K562 (cell line): ENCODE data around the gene SLC34A2. TPM values are rescaled to one million over a fixed set of nuclear protein-coding genes. Genes with fewer than 3 reads are reported as not detected.
"Not testable (repeated sequence)": the region's sequence is repeated elsewhere in the genome, so short reads cannot be mapped to it uniquely, and the experiment has no call there.

ENCODE experiments used
- ATAC-seq: fragments of 200-7000 bp; cut with Tn5 transposase; 3 replicates; pipeline ENCODE4 v1.9.1; 2020; ENCODE audit warnings: moderate library complexity
- BruUV-seq: library from RNA; stranded (reverse); fragments of 400-500 nt; replicated peaks from 2 replicates; lab custom pipeline; 2021; lab: Mats Ljungman, UMichigan
- CTCF ChIA-PET: fragments of 300-600 bp; formaldehyde crosslinking; extraction: SDS; loops from one replicate; lab custom pipeline; 2021; ENCODE audit warnings: low intra/inter-chr PET ratio; lab: Yijun Ruan, JAX
- POLR2A ChIA-PET: fragments of 300-600, 350-650 bp; sonication (Branson Sonifier 250); formaldehyde crosslinking; extraction: SDS; loops from one replicate; lab custom pipeline; 2021; ENCODE audit warnings: antibody characterized with exemption, inconsistent platforms; lab: Yijun Ruan, JAX
- DNase-seq, 4 experiments: peaks; one replicate each; pipeline versions ENCODE4 v3.0.0 to v3.0.0-alpha.2; 2011 to 2018; ENCODE audit warnings: low spot score in 3 of 4, mixed read lengths in 3 of 4; ENCODE audit errors: extremely low read depth in 1 of 4
- FAIRE-seq: peaks from 2 replicates; lab custom pipeline; 2011; peaks lifted over from hg19 to GRCh38; lab: Jason Lieb, UNC
- H2AFZ ChIP-seq: 2 replicates; pipeline ENCODE4 v1.6.0; 2011; ENCODE audit warnings: low read depth, low read length, control low read depth, inconsistent platforms
- H3K27ac ChIP-seq: fragments of 200-600 bp; 3 replicates; pipeline ENCODE4 v1.8.0; 2011; ENCODE audit warnings: low read depth, mild to moderate bottlenecking, control low read depth, inconsistent platforms, low read length, moderate library complexity, mixed read lengths; ENCODE audit errors: extremely low read depth
- H3K27me3 ChIP-seq, 2 experiments: fragments of 300-600 bp in 1 of 2; 2 replicates in 1 of 2; 3 replicates in 1 of 2; pipeline versions ENCODE4 v1.6.0 to v1.8.0; 2011; ENCODE audit warnings: inconsistent platforms in 2 of 2, low read length in 2 of 2, mild to moderate bottlenecking in 1 of 2, mixed read lengths in 1 of 2, moderate library complexity in 1 of 2; ENCODE audit not compliant: control insufficient read depth in 2 of 2, insufficient read depth in 2 of 2
- H3K36me3 ChIP-seq: fragments of 300-600 bp; 3 replicates; pipeline ENCODE4 v1.8.0; 2011; ENCODE audit warnings: mild to moderate bottlenecking, low read length, inconsistent platforms; ENCODE audit not compliant: control insufficient read depth, insufficient read depth
- H3K4me1 ChIP-seq, 2 experiments: fragments of 200-600 bp in 1 of 2; replicated peaks in 1 of 2; 2 replicates in 1 of 2; 3 replicates in 1 of 2; pipeline versions ENCODE4 v1.5.1 to v1.8.0; 2011; ENCODE audit warnings: inconsistent platforms in 2 of 2, low read length in 2 of 2, mild to moderate bottlenecking in 1 of 2, mixed read lengths in 1 of 2, moderate library complexity in 1 of 2; ENCODE audit not compliant: control insufficient read depth in 2 of 2, insufficient read depth in 2 of 2
- H3K4me2 ChIP-seq: 2 replicates; pipeline ENCODE4 v1.6.1; 2011; ENCODE audit warnings: low read length, control low read depth, inconsistent platforms, mixed read lengths; ENCODE audit not compliant: insufficient read depth
- H3K4me3 ChIP-seq: fragments of 200-600 bp; sonication (generic), shearing (Covaris generic); 2 replicates; pipeline ENCODE4 v1.5.1; 2016; ENCODE audit warnings: control low read depth, inconsistent platforms
- H3K79me2 ChIP-seq: fragments of 200-600 bp; 3 replicates; pipeline ENCODE4 v1.8.0; 2011; ENCODE audit warnings: low read length, inconsistent platforms; ENCODE audit not compliant: control insufficient read depth, insufficient read depth
- H3K9ac ChIP-seq, 2 experiments: 2 replicates each; pipeline versions ENCODE4 v1.6.0 to v1.6.1; 2011; ENCODE audit warnings: low read depth in 2 of 2, low read length in 2 of 2, control low read depth in 1 of 2, inconsistent platforms in 1 of 2, mild to moderate bottlenecking in 1 of 2, mixed read lengths in 1 of 2; ENCODE audit not compliant: insufficient read depth in 1 of 2
- H3K9me1 ChIP-seq: one replicate; pipeline ENCODE4 v1.6.0; 2011; ENCODE audit warnings: inconsistent platforms, mild to moderate bottlenecking, low read length, moderate library complexity; ENCODE audit not compliant: control insufficient read depth, insufficient read depth
- H3K9me3 ChIP-seq: replicated peaks from 2 replicates; pipeline ENCODE4 v1.5.1; 2011; ENCODE audit warnings: low read depth, low read length, inconsistent platforms; ENCODE audit not compliant: control insufficient read depth, insufficient read depth
- H4K20me1 ChIP-seq: replicated peaks from 2 replicates; pipeline ENCODE4 v1.6.1; 2011; ENCODE audit warnings: low read length, inconsistent platforms, mixed read lengths; ENCODE audit not compliant: control insufficient read depth, insufficient read depth
- ARID4B ChIP-seq: sonication (generic); formaldehyde crosslinking; IDR thresholded peaks from 2 replicates; pipeline ENCODE4 v1.8.0; 2022; ENCODE audit warnings: mild to moderate bottlenecking, missing genetic modification reagents
- FOXJ2 ChIP-seq: fragments of 200-800 bp; sonication (Bioruptor generic); IDR thresholded peaks from 2 replicates; pipeline ENCODE4 v1.6.1; 2016; ENCODE audit warnings: missing genetic modification characterization, missing compliant biosample characterization
- HDAC1 ChIP-seq, 2 experiments: fragments of 450-650 bp; IDR thresholded peaks; 2 replicates each; pipeline ENCODE4 v1.6.1; 2016 to 2017; ENCODE audit warnings: inconsistent platforms in 1 of 2, mild to moderate bottlenecking in 1 of 2, moderate library complexity in 1 of 2
- VEZF1 ChIP-seq: fragments of 200-800 bp; sonication (Bioruptor generic); IDR thresholded peaks from 2 replicates; pipeline ENCODE4 v1.6.1; 2017; ENCODE audit warnings: missing genetic modification characterization, missing compliant biosample characterization
- ZNF551 ChIP-seq: fragments of 250-450 bp; sonication (Bioruptor Pico); IDR thresholded peaks from 2 replicates; pipeline ENCODE4 v1.5.0; 2021; ENCODE audit warnings: mild to moderate bottlenecking, moderate library complexity
- WGBS: fragments of 100-300 bp; shearing (Covaris generic); methylation state at CpG from one replicate; pipeline ENCODE4 v1.1.6; 2016; ENCODE audit warnings: low coverage, mixed read lengths; ENCODE audit not compliant: insufficient coverage; ENCODE audit errors: missing lambda C conversion rate; 5-methylcytosine and 5-hydroxymethylcytosine counted together
- in situ Hi-C: fragments of 300-500 bp; cut with MboI; formaldehyde crosslinking; loops from 4 replicates; pipeline ENCODE4 v1.15.0; 2018; ENCODE audit warnings: inconsistent platforms, mixed read lengths
- intact Hi-C: fragments of 100-400 bp; cut with micrococcal nuclease; formaldehyde crosslinking; loops from 2 replicates; pipeline ENCODE4 v1.14.2; 2022
- polyA plus RNA-seq, 8 experiments: library from polyadenylated mRNA; depleted of rRNA in 4 of 8; stranded (reverse) in 5 of 8; unstranded in 3 of 8; fragments of >200 nt; fragmentation: Nextera tagmentation in 2 of 8; fragmentation: Illumina TruSeq in 1 of 8; extraction: Ambion mirVana in 2 of 8; extraction: Trizol in 1 of 8; gene quantifications; 2 replicates each; pipeline versions ENCODE4 v1.2.1 to v1.2.3, GENCODE V29; 2011 to 2014; ENCODE audit warnings: inconsistent platforms in 1 of 8, missing spikeins in 1 of 8
- total RNA-seq, 7 experiments: library from RNA; depleted of rRNA in 6 of 7; stranded (reverse); fragments of >200 nt in 6 of 7; fragmentation: Illumina TruSeq in 2 of 7; extraction: Trizol in 2 of 7; gene quantifications; 2 replicates each; pipeline versions ENCODE4 v1.2.1 to v1.2.3, GENCODE V29; 2011 to 2021; ENCODE audit warnings: low replicate concordance in 1 of 7

The SLC34A2 gene
- total and polyA plus RNA-seq, 9 of the 15 experiments (the other 6 are each of a cell fraction or from before 2014, with no cell fraction given) = 1.5 TPM; not detected in 8

- Histone ChIP-seq H3K27ac (no peak overlapping the region), H3K9ac (no peak overlapping the region), H3K4me3 (no peak overlapping the region), H3K9me1 (no peaks in the 10 kb centered on the region), H2AFZ (no peak overlapping the region), H3K27me3 (peaks cover 15 to 54% of the 10 kb centered on the region in 2 experiments; a peak in 3 of 5 replicates), H3K4me2 (no peak overlapping the region), H3K79me2 (no peaks in the 10 kb centered on the region), H3K9me3 (no peaks in the 10 kb centered on the region), H4K20me1 (no peaks in the 10 kb centered on the region), H3K36me3 (no peaks in the 10 kb centered on the region), H3K4me1 (no peaks in the 10 kb centered on the region)
- intact Hi-C loops (no loop called here), in situ Hi-C loops (no loop called here)
- WGBS = 0% methylated on average over 2 of the region's 3 CpGs
- no TSS peak for BruUV-seq
- ChIA-PET POLR2A (no interaction called here), CTCF (no interaction called here)
- DNase-seq (no peak), ATAC-seq (no peak), FAIRE-seq (no peak)
- TF ChIP-seq ARID4B (CRISPR knock-in tag) (no peak), ZNF551 (CRISPR knock-in tag) (no peak), FOXJ2 (tag) (no peak), VEZF1 (no peak), HDAC1 (IDR thresholded peaks at IDR 0.05) (no peak)
Measured at GRCh38 chr4:25658777-25659176, 3.1 kb downstream of the SLC34A2 start.

- CTCF ChIA-PET = not testable (repeated sequence)
Measured at GRCh38 chr4:25661441-25661840, 5.8 kb downstream of the SLC34A2 start.

More at GRCh38 chr4:25661441-25661840, 5.8 kb downstream of the SLC34A2 start:
- H3K4me1 ChIP-seq, H3K79me2 ChIP-seq, POLR2A ChIA-PET, in situ Hi-C loops, H2AFZ ChIP-seq, H3K9me3 ChIP-seq, ATAC-seq, H4K20me1 ChIP-seq, H3K9ac ChIP-seq, H3K4me3 ChIP-seq, BruUV-seq, FAIRE-seq, H3K9me1 ChIP-seq, H3K4me2 ChIP-seq, intact Hi-C loops, DNase-seq, H3K36me3 ChIP-seq, H3K27ac ChIP-seq: not testable (repeated sequence)
- H3K27me3 ChIP-seq = peaks cover 13 to 51% of the 10 kb centered on the region in 2 experiments; a peak in 4 of 5 replicates
- WGBS = 2% methylated on average over 4 of the region's 4 CpGs
